LNCaP clone FGC (cell line): ENCODE results near the gene MAD1L1.

Source experiments
- DNase-seq: peaks from one replicate; pipeline ENCODE4 v3.0.0-alpha.2; 2011; ENCODE audit warnings: low read depth
- H3K4me3 ChIP-seq: 2 replicates; pipeline ENCODE4 v1.5.1; 2011; ENCODE audit warnings: mild to moderate bottlenecking, low read depth, low read length, control low read depth
- CTCF ChIP-seq: IDR thresholded peaks from 2 replicates; pipeline ENCODE4 v1.5.1; 2012; ENCODE audit warnings: mild to moderate bottlenecking; ENCODE audit not compliant: control insufficient read depth, insufficient read depth; ENCODE audit errors: extremely low read depth

MAD1L1 gene

GRCh38 chr7:1910081-1910685, 322.6 kb downstream of the MAD1L1 start:
- DNase-seq = no peak
- H3K4me3 ChIP-seq = no peak overlapping the region
- no peak for TF ChIP-seq CTCF

- DNase-seq = no peak
- no peak for TF ChIP-seq CTCF
- no peak overlapping the region for H3K4me3 ChIP-seq
Measured at GRCh38 chr7:1909476-1909875, 323.3 kb downstream of the MAD1L1 start.

- no peak for TF ChIP-seq CTCF
- no peak overlapping the region for H3K4me3 ChIP-seq
- no peak for DNase-seq
Measured at GRCh38 chr7:1908823-1909420, 323.8 kb downstream of the MAD1L1 start.

- DNase-seq = no peak
- TF ChIP-seq CTCF = no peak
- H3K4me3 ChIP-seq = no peak overlapping the region
Measured at GRCh38 chr7:1907751-1908365, 324.9 kb downstream of the MAD1L1 start.

- H3K4me3 ChIP-seq = no peak overlapping the region
- TF ChIP-seq CTCF = no peak
- DNase-seq = no peak
Measured at GRCh38 chr7:1906988-1907745, 325.6 kb downstream of the MAD1L1 start.

- no peak for DNase-seq
- no peak for TF ChIP-seq CTCF
- no peak overlapping the region for H3K4me3 ChIP-seq
Measured at GRCh38 chr7:1906087-1906830, 326.5 kb downstream of the MAD1L1 start.
